Sigmoid colon (tissue), 7 donors: ENCODE data around the gene KCNF1. TPM values are rescaled to one million over a fixed set of nuclear protein-coding genes. Genes with fewer than 3 reads are reported as not detected.

ENCODE experiments used
- DNase-seq: peaks from one replicate; pipeline ENCODE4 v3.0.0-alpha.2; 2019
- H3K27ac ChIP-seq, 4 donors: fragments of 200-600 bp; sonication (generic); one replicate each; pipeline ENCODE4 v1.5.1; 2016 to 2019; ENCODE audit warnings: mild to moderate bottlenecking in 1 of 4
- H3K27me3 ChIP-seq, 3 donors: fragments of 200-600 bp; sonication (generic); one replicate each; pipeline ENCODE4 v1.5.1; 2019; ENCODE audit warnings: mild to moderate bottlenecking in 1 of 3
- H3K36me3 ChIP-seq, 4 donors: fragments of 200-600 bp; sonication (generic); one replicate each; pipeline ENCODE4 v1.5.1; 2016 to 2019
- H3K4me1 ChIP-seq, 4 donors: fragments of 200-600 bp; sonication (generic); one replicate each; pipeline ENCODE4 v1.5.1; 2017 to 2019
- H3K4me3 ChIP-seq, 4 donors: fragments of 200-600 bp; sonication (generic); one replicate each; pipeline ENCODE4 v1.5.1; 2017 to 2019; ENCODE audit warnings: mild to moderate bottlenecking in 2 of 4, moderate library complexity in 1 of 4
- H3K9me3 ChIP-seq, 4 donors: fragments of 200-600 bp in 3 of 4; sonication (generic) in 3 of 4; one replicate each; pipeline versions ENCODE4 v1.5.1 to v1.6.1; 2013 to 2019
- CTCF ChIP-seq, 4 experiments: fragments of 450-650 bp in 3 of 4; fragments of 200-600 bp in 1 of 4; IDR thresholded peaks; one replicate each; pipeline ENCODE4 v1.5.1; 2016 to 2019; ENCODE audit warnings: antibody characterized with exemption in 4 of 4, mild to moderate bottlenecking in 3 of 4, moderate library complexity in 2 of 4
- EP300 ChIP-seq, 4 donors: sonication (generic); formaldehyde crosslinking; IDR thresholded peaks; one replicate each; pipeline ENCODE4 v1.6.1; 2017; ENCODE audit warnings: antibody characterized with exemption in 4 of 4
- POLR2A ChIP-seq, 2 donors: fragments of 450-650 bp; IDR thresholded peaks; one replicate each; pipeline ENCODE4 v1.6.1; 2016; ENCODE audit warnings: antibody characterized with exemption in 2 of 2, mild to moderate bottlenecking in 2 of 2, moderate library complexity in 2 of 2
- POLR2AphosphoS5 ChIP-seq, 4 donors: sonication (generic); formaldehyde crosslinking; IDR thresholded peaks; one replicate each; pipeline ENCODE4 v1.6.1; 2017; ENCODE audit warnings: antibody characterized with exemption in 4 of 4
- WGBS, 2 donors: extraction: QIAGEN DNeasy Blood & Tissue Kit; methylation state at CpG; one replicate each; pipeline ENCODE4 v1.1.7; 2013; 5-methylcytosine and 5-hydroxymethylcytosine counted together
- intact Hi-C: fragments of 100-400 bp; cut with DNase I; formaldehyde crosslinking; loops from one replicate; pipeline ENCODE4 v1.15.1; 2023
- polyA plus RNA-seq, 3 donors: library from polyadenylated mRNA; stranded (reverse); fragments of 200-250 nt; gene quantifications; one replicate each; pipeline ENCODE4 v1.2.3, GENCODE V29; 2013
- small RNA-seq, 3 donors: library from RNA; depleted of rRNA; stranded (forward); fragments of <200 nt; gene quantifications; one replicate each; pipeline ENCODE3, GENCODE V24; 2016
- total RNA-seq, 4 donors: library from RNA; depleted of rRNA; stranded (reverse); fragments of >200 nt; gene quantifications; one replicate each; pipeline ENCODE4 v1.1.0, GENCODE V29; 2016
- donor health status: healthy with polysubstance abuse.
- donor health status: Bipolar disorder and iron deficiency.
- donor health status: healthy.

KCNF1 gene
- total and polyA plus RNA-seq, 7 donors = 0.16 to 1.4 (median 0.94) TPM; not detected in 1

- H3K27me3 ChIP-seq = no peaks in the 10 kb centered on the region
- H3K36me3 ChIP-seq = no peaks in the 10 kb centered on the region
- TF ChIP-seq POLR2AphosphoS5 (IDR thresholded peaks at IDR 0.05) = no peak
- TF ChIP-seq CTCF (IDR thresholded peaks at IDR 0.05) = no peak
- no peak for TF ChIP-seq POLR2A (IDR thresholded peaks at IDR 0.05)
- TF ChIP-seq EP300 (IDR thresholded peaks at IDR 0.05) = no peak
- DNase-seq = no peak
- peaks cover 0 to 15% (median 0%) of the 10 kb centered on the region in 4 donors for H3K4me1 ChIP-seq
- 89 to 93% methylated on average over 58 of the region's 58 CpGs for WGBS, 2 donors
- no peak overlapping the region for H3K27ac ChIP-seq
- no peak overlapping the region for H3K4me3 ChIP-seq
- H3K9me3 ChIP-seq = no peaks in the 10 kb centered on the region
- intact Hi-C loops = no loop called here
These were observed 49.1 kb downstream of the KCNF1 start for GRCh38 chr2:10960606-10961489.

GRCh38 chr2:10961490-10961875, 49.7 kb downstream of the KCNF1 start:
- Histone ChIP-seq H3K27ac (no peak overlapping the region), H3K4me3 (no peak overlapping the region), H3K27me3 (no peaks in the 10 kb centered on the region), H3K36me3 (no peaks in the 10 kb centered on the region), H3K9me3 (no peaks in the 10 kb centered on the region), H3K4me1 (peaks cover 0 to 15% (median 0%) of the 10 kb centered on the region in 4 donors)
- TF ChIP-seq POLR2A (IDR thresholded peaks at IDR 0.05) = no peak
- TF ChIP-seq CTCF (IDR thresholded peaks at IDR 0.05) = no peak
- TF ChIP-seq EP300 (IDR thresholded peaks at IDR 0.05) = no peak
- no peak for TF ChIP-seq POLR2AphosphoS5 (IDR thresholded peaks at IDR 0.05)
- WGBS, 2 donors = 89 to 92% methylated on average over 13 of the region's 13 CpGs
- intact Hi-C loops = no loop called here
- DNase-seq = no peak

GRCh38 chr2:10962004-10962403, 50.3 kb downstream of the KCNF1 start:
- Histone ChIP-seq H3K36me3 (no peaks in the 10 kb centered on the region), H3K27ac (no peak overlapping the region), H3K4me3 (no peak overlapping the region), H3K27me3 (no peaks in the 10 kb centered on the region), H3K4me1 (peaks cover 0 to 15% (median 0%) of the 10 kb centered on the region in 4 donors), H3K9me3 (no peaks in the 10 kb centered on the region)
- WGBS, 2 donors = 93 to 94% methylated on average over 14 of the region's 14 CpGs
- intact Hi-C loops = no loop called here
- no peak for TF ChIP-seq POLR2A (IDR thresholded peaks at IDR 0.05)
- no peak for TF ChIP-seq EP300 (IDR thresholded peaks at IDR 0.05)
- TF ChIP-seq CTCF (IDR thresholded peaks at IDR 0.05) = no peak
- no peak for TF ChIP-seq POLR2AphosphoS5 (IDR thresholded peaks at IDR 0.05)
- no peak for DNase-seq

GRCh38 chr2:10963155-10963554, 51.4 kb downstream of the KCNF1 start:
- 45 to 51% methylated on average over 8 of the region's 8 CpGs for WGBS, 2 donors
- Histone ChIP-seq H3K4me3 (no peak overlapping the region), H3K27me3 (no peaks in the 10 kb centered on the region), H3K4me1 (peaks cover 0 to 15% (median 0%) of the 10 kb centered on the region in 4 donors), H3K27ac (no peak overlapping the region), H3K36me3 (no peaks in the 10 kb centered on the region), H3K9me3 (no peaks in the 10 kb centered on the region)
- DNase-seq = no peak
- intact Hi-C loops = no loop called here
- TF ChIP-seq CTCF (IDR thresholded peaks at IDR 0.05) (no peak), POLR2A (IDR thresholded peaks at IDR 0.05) (no peak), EP300 (IDR thresholded peaks at IDR 0.05) (no peak), POLR2AphosphoS5 (IDR thresholded peaks at IDR 0.05) (no peak)

Small RNAs within 50 kb of the gene (small RNA-seq; reads per million reads assigned to genes)
- 0 reads per million in 3 donors for gene AC079587.1

Other genes with a start within 250 kb of the KCNF1 start
- 10 to 100 TPM; 30.1 to 36.0 (median 34.4) TPM for gene NOL10, start 222.0 kb upstream of the KCNF1 start, total RNA-seq
- 10 to 100 TPM; 10.6 to 14.6 (median 11.4) TPM for gene NOL10, start 222.0 kb upstream of the KCNF1 start, polyA plus RNA-seq
- under 1 TPM in 1 of 4 donors, not detected in 3; 0.55 TPM for gene ATP6V1C2, start 190.3 kb upstream of the KCNF1 start, total RNA-seq
- under 1 TPM; under 0.01 to 0.93 (median 0.23) TPM for gene ATP6V1C2, start 190.3 kb upstream of the KCNF1 start, polyA plus RNA-seq
- gene PDIA6, start 99.1 kb upstream of the KCNF1 start, total RNA-seq = 10 to 100 TPM; 57.3 to 90.3 (median 81.0) TPM
- 100 to 1,000 TPM in 1 of 3 donors, 10 to 100 TPM in 2; 31.8 to 211 (median 64.0) TPM for gene PDIA6, start 99.1 kb upstream of the KCNF1 start, polyA plus RNA-seq
- 10 to 100 TPM; 34.3 to 71.7 (median 43.0) TPM for gene SLC66A3, start 243.5 kb downstream of the KCNF1 start, total RNA-seq
- 10 to 100 TPM in 2 of 3 donors, 1 to 10 TPM in 1; 6.9 to 12.5 (median 11.4) TPM for gene SLC66A3, start 243.5 kb downstream of the KCNF1 start, polyA plus RNA-seq